Activated CD8-positive, alpha-beta T cell treated with anti-CD3 and anti-CD28 coated beads for 36 hours (primary cell): ENCODE data around the gene PDZD2. TPM values are rescaled to one million over a fixed set of nuclear protein-coding genes. Genes with fewer than 3 reads are reported as not detected.

ENCODE experiments used
- ATAC-seq: fragments of 200-7000 bp; cut with Tn5 transposase; one replicate; pipeline ENCODE4 v1.10.0; 2021; ENCODE audit warnings: mild to moderate bottlenecking, moderate library complexity
- CTCF ChIA-PET: fragments of 350-600 bp; sonication (Branson Sonifier 250); formaldehyde crosslinking; loops from one replicate; lab custom pipeline; 2021; ENCODE audit warnings: antibody characterized with exemption; lab: Charles Lee
- POLR2A ChIA-PET: fragments of 350-600 bp; sonication (Branson Sonifier 250); formaldehyde crosslinking; loops from one replicate; lab custom pipeline; 2021; ENCODE audit warnings: antibody characterized with exemption; lab: Charles Lee
- DNase-seq: peaks from one replicate; pipeline ENCODE4 v3.0.0-alpha.2; 2020
- H3K27ac Mint-ChIP-seq: one replicate; pipeline ENCODE4 v1.8.0; 2021; ENCODE audit warnings: mild to moderate bottlenecking, mixed read lengths
- H3K27me3 Mint-ChIP-seq: one replicate; pipeline ENCODE4 v1.8.0; 2021; ENCODE audit warnings: mixed read lengths
- H3K36me3 Mint-ChIP-seq: one replicate; pipeline ENCODE4 v1.8.0; 2021; ENCODE audit warnings: low read depth, mixed read lengths
- H3K4me1 Mint-ChIP-seq: one replicate; pipeline ENCODE4 v1.8.0; 2021; ENCODE audit warnings: low read depth, mixed read lengths
- H3K4me3 Mint-ChIP-seq: one replicate; pipeline ENCODE4 v1.8.0; 2021; ENCODE audit warnings: mild to moderate bottlenecking, moderate library complexity, mixed read lengths
- H3K9me3 Mint-ChIP-seq: one replicate; pipeline ENCODE4 v1.8.0; 2021; ENCODE audit warnings: mixed read lengths
- intact Hi-C: fragments of 100-400 bp; cut with micrococcal nuclease; formaldehyde crosslinking; loops from one replicate; pipeline ENCODE4 v1.10.0; 2022
- total RNA-seq, 2 experiments: library from RNA; stranded (reverse); gene quantifications; one replicate each; pipeline ENCODE4 v1.2.3, GENCODE V29; 2021
- TF ChIP-seq, protein P1 (sequence below): fragments of 200-600 bp; IDR thresholded peaks from one replicate; pipeline ENCODE4 v1.8.0; 2022; ENCODE audit warnings: antibody characterized with exemption, mild to moderate bottlenecking

Gene PDZD2
- total RNA-seq, 2 experiments from 2014 or later = not detected

DNA sequence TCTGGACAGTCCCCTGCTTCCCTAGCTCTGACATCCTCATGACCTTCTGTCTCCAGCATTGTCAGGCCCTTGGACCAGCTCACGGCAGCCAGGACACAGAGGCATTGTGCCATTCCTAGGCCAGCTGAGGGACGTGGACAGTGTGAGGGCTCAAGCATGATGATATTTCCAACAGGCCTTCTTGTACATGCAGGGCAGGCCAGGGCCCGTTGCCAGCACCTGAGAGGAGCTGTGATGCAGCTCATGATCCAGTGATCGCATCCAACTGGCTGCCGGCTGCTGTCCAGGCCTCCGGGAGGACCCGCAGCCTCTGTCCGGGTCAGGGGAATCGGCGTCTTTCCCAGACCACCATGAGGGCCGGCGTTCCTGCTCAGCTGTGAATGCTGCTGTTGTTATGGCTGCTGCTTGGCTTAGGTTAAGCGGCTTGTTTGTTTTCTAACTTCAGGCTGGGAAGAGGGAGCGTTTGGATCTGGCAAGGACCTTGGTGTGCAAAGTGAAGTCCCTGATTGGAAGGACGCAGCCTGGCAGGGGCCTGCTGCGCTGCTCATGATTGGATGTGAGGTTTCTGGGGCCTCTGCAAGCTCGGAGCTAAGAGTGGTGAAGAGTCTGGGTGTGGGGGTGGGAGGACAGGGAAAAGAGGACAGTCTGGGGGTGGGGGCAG lies 53.8 kb downstream of the PDZD2 start:
- no peak for ATAC-seq
- Mint-ChIP-seq H3K27ac (no peak overlapping the region), H3K4me3 (no peak overlapping the region), H3K36me3 (no peaks in the 10 kb centered on the region), H3K4me1 (no peaks in the 10 kb centered on the region), H3K27me3 (no peaks in the 10 kb centered on the region), H3K9me3 (no peaks in the 10 kb centered on the region)
- POLR2A ChIA-PET = no interaction called here
- CTCF ChIA-PET = no interaction called here
- intact Hi-C loops = no loop called here
- DNase-seq = no peak
- TF ChIP-seq, protein P1, sequence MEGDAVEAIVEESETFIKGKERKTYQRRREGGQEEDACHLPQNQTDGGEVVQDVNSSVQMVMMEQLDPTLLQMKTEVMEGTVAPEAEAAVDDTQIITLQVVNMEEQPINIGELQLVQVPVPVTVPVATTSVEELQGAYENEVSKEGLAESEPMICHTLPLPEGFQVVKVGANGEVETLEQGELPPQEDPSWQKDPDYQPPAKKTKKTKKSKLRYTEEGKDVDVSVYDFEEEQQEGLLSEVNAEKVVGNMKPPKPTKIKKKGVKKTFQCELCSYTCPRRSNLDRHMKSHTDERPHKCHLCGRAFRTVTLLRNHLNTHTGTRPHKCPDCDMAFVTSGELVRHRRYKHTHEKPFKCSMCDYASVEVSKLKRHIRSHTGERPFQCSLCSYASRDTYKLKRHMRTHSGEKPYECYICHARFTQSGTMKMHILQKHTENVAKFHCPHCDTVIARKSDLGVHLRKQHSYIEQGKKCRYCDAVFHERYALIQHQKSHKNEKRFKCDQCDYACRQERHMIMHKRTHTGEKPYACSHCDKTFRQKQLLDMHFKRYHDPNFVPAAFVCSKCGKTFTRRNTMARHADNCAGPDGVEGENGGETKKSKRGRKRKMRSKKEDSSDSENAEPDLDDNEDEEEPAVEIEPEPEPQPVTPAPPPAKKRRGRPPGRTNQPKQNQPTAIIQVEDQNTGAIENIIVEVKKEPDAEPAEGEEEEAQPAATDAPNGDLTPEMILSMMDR = no peak

GRCh38 chr5:31698673-31699072 lies 59.7 kb downstream of the PDZD2 start:
- TF ChIP-seq, protein P1 = no peak
- no peaks in the 10 kb centered on the region for H3K36me3 Mint-ChIP-seq
- CTCF ChIA-PET = no interaction called here

GRCh38 chr5:31701642-31702299 lies 62.8 kb downstream of the PDZD2 start:
- TF ChIP-seq, protein P1 = no peak
- DNase-seq = no peak
- ChIA-PET POLR2A (no interaction called here), CTCF (no interaction called here)
- intact Hi-C loops = no loop called here
- ATAC-seq = no peak
- no peak overlapping the region for H3K27ac Mint-ChIP-seq
- no peak overlapping the region for H3K4me3 Mint-ChIP-seq
- no peaks in the 10 kb centered on the region for H3K4me1 Mint-ChIP-seq
- H3K9me3 Mint-ChIP-seq = peaks cover 2% of the 10 kb centered on the region
- H3K27me3 Mint-ChIP-seq = no peaks in the 10 kb centered on the region
- no peaks in the 10 kb centered on the region for H3K36me3 Mint-ChIP-seq

More at GRCh38 chr5:31698673-31699072, 59.7 kb downstream of the PDZD2 start:
- intact Hi-C loops = no loop called here
- DNase-seq = no peak
- no peaks in the 10 kb centered on the region for H3K27me3 Mint-ChIP-seq
- H3K27ac Mint-ChIP-seq = no peak overlapping the region
- H3K9me3 Mint-ChIP-seq = no peaks in the 10 kb centered on the region
- no peak for ATAC-seq
- H3K4me1 Mint-ChIP-seq = no peaks in the 10 kb centered on the region
- no peak overlapping the region for H3K4me3 Mint-ChIP-seq
- POLR2A ChIA-PET = no interaction called here

GRCh38 chr5:31702712-31703111 lies 63.8 kb downstream of the PDZD2 start:
- Mint-ChIP-seq H3K4me1 (no peaks in the 10 kb centered on the region), H3K27ac (no peak overlapping the region), H3K9me3 (peaks cover 2% of the 10 kb centered on the region), H3K27me3 (no peaks in the 10 kb centered on the region), H3K4me3 (no peak overlapping the region), H3K36me3 (no peaks in the 10 kb centered on the region)
- DNase-seq = no peak
- intact Hi-C loops = no loop called here
- ATAC-seq = no peak
- CTCF ChIA-PET = no interaction called here
- TF ChIP-seq, protein P1 = no peak
- POLR2A ChIA-PET = no interaction called here

DNA sequence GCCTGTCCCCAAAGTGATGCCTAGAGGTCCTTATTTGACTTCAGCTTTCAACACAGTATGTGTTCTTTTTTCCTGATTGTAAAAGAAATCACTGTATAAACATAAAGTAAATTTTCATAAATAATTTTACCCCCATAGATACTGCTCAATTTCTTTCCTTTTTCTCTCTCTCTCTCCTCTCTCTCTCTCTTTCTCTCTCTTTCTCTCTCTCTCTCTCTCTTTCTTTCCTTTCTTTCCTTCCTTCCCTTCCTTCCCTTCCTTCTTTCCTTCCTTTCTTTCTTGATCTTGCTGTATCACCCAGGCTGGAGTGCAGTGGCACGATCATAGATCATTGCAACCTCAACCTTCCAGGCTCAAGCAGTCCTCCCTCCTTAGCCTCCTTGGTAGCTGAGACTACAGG lies 64.8 kb downstream of the PDZD2 start:
- intact Hi-C loops = no loop called here
- TF ChIP-seq, protein P1 = no peak
- Mint-ChIP-seq H3K9me3 (peaks cover 2% of the 10 kb centered on the region), H3K27me3 (no peaks in the 10 kb centered on the region), H3K4me3 (no peak overlapping the region), H3K36me3 (no peaks in the 10 kb centered on the region), H3K27ac (no peak overlapping the region), H3K4me1 (no peaks in the 10 kb centered on the region)
- no peak for ATAC-seq
- ChIA-PET CTCF (no interaction called here), POLR2A (no interaction called here)
- DNase-seq = no peak
